Epithelial cell of esophagus (primary cell): ENCODE data around the gene CHIC2.
"Not testable (repeated sequence)": the region's sequence is repeated elsewhere in the genome, so short reads cannot be mapped to it uniquely, and the experiment has no call there.

Experiments
- DNase-seq: peaks from one replicate; pipeline ENCODE4 v3.0.0; 2010; ENCODE audit warnings: low read depth
- H3K4me3 ChIP-seq: 2 replicates; pipeline ENCODE4 v1.5.1; 2011; ENCODE audit warnings: mild to moderate bottlenecking, low read length, control low read depth
- TF ChIP-seq, protein P1 (sequence below): IDR thresholded peaks from 2 replicates; pipeline ENCODE4 v1.5.1; 2011; ENCODE audit warnings: low read depth, mild to moderate bottlenecking, low read length, control low read depth, inconsistent platforms; ENCODE audit not compliant: insufficient read depth; ENCODE audit errors: missing control alignments

The CHIC2 gene

GRCh38 chr4:54060116-54060515 is 4.3 kb downstream of the CHIC2 start:
- no peak overlapping the region for H3K4me3 ChIP-seq
- no peak for DNase-seq
- TF ChIP-seq, protein P1, sequence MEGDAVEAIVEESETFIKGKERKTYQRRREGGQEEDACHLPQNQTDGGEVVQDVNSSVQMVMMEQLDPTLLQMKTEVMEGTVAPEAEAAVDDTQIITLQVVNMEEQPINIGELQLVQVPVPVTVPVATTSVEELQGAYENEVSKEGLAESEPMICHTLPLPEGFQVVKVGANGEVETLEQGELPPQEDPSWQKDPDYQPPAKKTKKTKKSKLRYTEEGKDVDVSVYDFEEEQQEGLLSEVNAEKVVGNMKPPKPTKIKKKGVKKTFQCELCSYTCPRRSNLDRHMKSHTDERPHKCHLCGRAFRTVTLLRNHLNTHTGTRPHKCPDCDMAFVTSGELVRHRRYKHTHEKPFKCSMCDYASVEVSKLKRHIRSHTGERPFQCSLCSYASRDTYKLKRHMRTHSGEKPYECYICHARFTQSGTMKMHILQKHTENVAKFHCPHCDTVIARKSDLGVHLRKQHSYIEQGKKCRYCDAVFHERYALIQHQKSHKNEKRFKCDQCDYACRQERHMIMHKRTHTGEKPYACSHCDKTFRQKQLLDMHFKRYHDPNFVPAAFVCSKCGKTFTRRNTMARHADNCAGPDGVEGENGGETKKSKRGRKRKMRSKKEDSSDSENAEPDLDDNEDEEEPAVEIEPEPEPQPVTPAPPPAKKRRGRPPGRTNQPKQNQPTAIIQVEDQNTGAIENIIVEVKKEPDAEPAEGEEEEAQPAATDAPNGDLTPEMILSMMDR, result no peak

DNA sequence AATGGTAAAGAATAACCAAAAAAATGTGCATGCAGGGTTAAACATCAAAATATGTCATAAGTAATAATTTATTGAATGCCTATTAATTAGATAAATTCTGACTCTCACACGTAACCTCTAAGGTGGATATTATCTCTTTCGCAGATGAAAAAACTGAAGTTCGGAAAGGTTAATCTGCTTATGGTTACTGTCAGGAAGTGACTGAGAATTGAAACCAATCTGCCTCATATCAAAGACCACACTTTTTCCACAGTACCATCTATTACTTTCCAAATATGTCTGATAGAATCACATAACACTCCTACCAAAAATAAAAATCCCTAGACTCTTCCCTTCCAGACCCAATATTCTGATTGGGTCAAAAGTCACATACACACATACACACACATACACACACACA is 6.2 kb downstream of the CHIC2 start:
- TF ChIP-seq, protein P1, result no peak
- no peak for DNase-seq
- no peak overlapping the region for H3K4me3 ChIP-seq

DNA sequence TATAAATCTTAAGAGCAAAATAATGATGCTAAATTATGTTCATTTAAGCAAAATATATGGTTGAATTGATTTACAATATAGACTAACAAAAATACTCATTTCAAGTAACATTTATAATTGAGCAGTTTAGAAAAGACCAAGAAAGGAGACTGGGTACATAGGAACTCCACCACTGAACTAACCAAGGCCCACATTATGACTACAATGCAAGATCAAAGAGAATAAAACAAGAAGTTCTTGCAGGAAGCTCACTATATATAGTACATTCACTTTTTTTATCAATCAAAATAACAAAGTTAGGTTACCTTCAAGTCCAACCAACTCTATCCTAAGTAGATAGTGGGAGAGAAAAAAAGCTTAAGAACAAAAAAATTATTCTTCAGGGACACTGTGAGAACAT is 8.0 kb downstream of the CHIC2 start:
- TF ChIP-seq, protein P1, result no peak
- H3K4me3 ChIP-seq, result no peak overlapping the region
- DNase-seq, result no peak

DNA sequence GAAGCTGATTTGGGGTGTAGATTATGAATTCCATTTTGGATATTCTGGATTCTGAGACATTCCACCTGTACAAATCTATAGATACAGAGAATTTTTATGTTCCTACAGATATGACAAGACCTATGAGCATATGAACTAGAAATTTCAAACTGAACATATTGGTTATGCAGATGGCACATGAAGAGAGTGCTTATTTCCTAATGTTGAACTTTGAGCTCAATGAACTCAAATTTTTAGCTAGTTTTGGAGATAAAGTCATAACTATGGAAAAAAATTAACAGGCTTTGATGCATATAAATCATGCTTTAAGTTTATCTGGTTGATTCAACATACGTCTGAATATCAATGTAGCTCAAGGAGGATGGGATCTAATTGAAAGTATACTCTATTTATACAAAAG is 8.9 kb downstream of the CHIC2 start:
- H3K4me3 ChIP-seq, result no peak overlapping the region
- TF ChIP-seq, protein P1, result no peak
- DNase-seq, result no peak

DNA sequence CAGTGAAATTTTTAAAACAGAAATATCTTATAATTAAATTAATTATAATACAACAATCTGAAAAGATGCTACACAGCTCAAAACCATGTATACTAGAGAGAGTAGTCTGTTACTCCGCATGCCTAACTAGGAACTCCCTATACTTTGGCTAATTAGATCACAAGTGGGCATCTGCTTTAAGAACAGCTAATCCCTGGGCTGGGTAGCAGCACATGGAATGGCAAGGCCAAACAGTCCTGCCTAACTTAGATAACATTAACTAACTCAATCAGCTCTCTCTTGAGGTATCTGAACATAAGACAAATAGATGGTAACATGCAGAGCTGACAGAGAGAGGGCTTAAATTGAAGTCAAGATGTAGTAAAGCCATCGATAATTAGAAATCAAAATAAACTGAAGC is 9.9 kb downstream of the CHIC2 start:
- TF ChIP-seq, protein P1, result no peak
- no peak overlapping the region for H3K4me3 ChIP-seq
- DNase-seq, result no peak

- H3K4me3 ChIP-seq, DNase-seq: not testable (repeated sequence)
Measured at GRCh38 chr4:54053322-54053721, 11.1 kb downstream of the CHIC2 start.

GRCh38 chr4:54050214-54050904 is 14.0 kb downstream of the CHIC2 start:
- TF ChIP-seq, protein P1, result no peak
- DNase-seq, result peak; percentile 29
- H3K4me3 ChIP-seq, result no peak overlapping the region

DNA sequence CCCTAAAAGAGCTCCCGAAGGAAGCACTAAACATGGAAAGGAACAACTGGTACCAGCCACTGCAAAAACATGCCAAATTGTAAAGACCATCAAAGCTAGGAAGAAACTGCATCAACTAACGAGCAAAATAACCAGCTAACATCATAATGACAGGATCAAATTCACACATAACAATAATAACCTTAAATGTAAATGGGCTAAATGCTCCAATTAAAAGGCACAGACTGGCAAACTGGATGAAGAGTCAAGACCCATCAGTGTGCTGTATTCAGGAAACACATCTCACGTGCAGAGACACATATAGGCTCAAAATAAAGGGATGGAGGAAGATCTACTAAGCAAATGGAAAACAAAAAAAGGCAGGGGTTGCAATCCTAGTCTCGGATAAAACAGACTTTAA is 20.8 kb downstream of the CHIC2 start:
- not testable (repeated sequence) for DNase-seq, H3K4me3 ChIP-seq
